Mononuclear cell (primary cell): ENCODE data around the gene FYB1. TPM values are rescaled to one million over a fixed set of nuclear protein-coding genes. Genes with fewer than 3 reads are reported as not detected.
"Not testable (repeated sequence)": the region's sequence is repeated elsewhere in the genome, so short reads cannot be mapped to it uniquely, and the experiment has no call there.

Source experiments
- H3K27me3 ChIP-seq: 2 replicates; pipeline ENCODE4 v1.6.0; 2011; ENCODE audit warnings: low read length, control low read depth; ENCODE audit not compliant: insufficient read depth
- H3K4me1 ChIP-seq: 2 replicates; pipeline ENCODE4 v1.5.1; 2011; ENCODE audit warnings: mild to moderate bottlenecking, low read length, control low read depth; ENCODE audit not compliant: insufficient read depth
- H3K4me3 ChIP-seq: 2 replicates; pipeline ENCODE4 v1.5.1; 2011; ENCODE audit warnings: mild to moderate bottlenecking, low read length, moderate library complexity
- H3K9me3 ChIP-seq: 2 replicates; pipeline ENCODE4 v1.5.1; 2011; ENCODE audit warnings: low read depth, mild to moderate bottlenecking, control low read depth, low read length
- total RNA-seq: library from RNA; depleted of rRNA; stranded (reverse); fragments of >200 nt; gene quantifications from one replicate; pipeline ENCODE4 v1.2.3, GENCODE V29; 2012

Gene FYB1
- total RNA-seq, 1 donor = 189 TPM

DNA sequence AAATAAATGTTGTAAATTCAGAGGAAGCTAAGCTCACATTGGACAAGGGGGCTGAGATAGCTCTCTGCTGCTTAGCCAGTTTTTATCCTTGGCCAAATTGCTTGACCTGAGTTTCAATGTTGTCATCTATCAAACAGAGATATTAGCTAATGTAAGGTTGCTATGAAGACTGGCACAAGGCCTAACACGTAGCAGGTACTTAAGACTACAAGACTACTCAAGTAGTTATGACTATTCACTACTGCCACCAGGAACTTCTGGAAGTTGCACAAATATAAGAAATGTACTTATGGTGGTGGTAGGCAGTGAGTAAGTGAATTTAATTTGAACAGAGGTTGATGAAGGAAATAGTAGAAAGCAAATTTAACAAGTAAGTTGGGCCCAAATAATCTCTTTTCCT, 17.4 kb upstream of the FYB1 start:
- no peak overlapping the region for H3K4me3 ChIP-seq
- no peaks in the 10 kb centered on the region for H3K27me3 ChIP-seq
- peaks cover 18% of the 10 kb centered on the region for H3K4me1 ChIP-seq
- H3K9me3 ChIP-seq = peaks cover 8% of the 10 kb centered on the region

DNA sequence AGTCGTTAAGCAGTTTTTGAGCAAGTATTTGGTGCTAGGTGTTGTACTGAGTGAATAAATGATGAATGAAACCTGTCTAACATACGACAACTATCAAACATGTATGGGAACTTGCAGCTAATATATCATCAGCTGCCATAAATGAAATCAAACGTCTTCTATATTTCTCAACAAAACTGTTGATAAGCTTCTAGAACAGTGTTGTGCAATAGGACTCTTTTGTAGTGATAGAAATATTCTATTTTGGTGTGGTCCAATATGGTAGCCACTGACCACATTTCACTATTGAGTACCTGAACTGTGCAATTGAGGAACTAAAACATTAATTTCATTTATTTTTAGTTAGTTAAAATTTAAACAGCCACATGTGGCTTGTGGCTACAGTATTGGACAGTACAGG, 16.3 kb upstream of the FYB1 start:
- peaks cover 22% of the 10 kb centered on the region for H3K4me1 ChIP-seq
- H3K27me3 ChIP-seq = no peaks in the 10 kb centered on the region
- no peak overlapping the region for H3K4me3 ChIP-seq
- peaks cover 4% of the 10 kb centered on the region for H3K9me3 ChIP-seq

DNA sequence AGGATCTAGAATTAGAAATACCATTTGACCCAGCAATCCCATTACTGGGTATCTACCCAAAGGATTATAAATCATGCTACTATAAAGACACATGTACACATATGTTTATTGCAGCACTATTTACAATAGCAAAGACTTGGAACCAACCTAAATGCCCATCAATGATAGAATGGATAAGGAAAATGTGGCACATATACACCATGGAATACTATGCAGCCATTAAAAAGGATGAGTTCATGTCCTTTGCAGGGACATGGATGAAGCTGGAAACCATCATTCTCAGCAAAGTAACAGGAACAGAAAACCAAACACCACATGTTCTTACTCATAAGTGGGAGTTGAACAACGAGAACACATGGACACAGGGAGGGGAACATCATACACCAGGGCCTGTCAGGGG, 15.1 kb upstream of the FYB1 start:
- not testable (repeated sequence) for H3K27me3 ChIP-seq, H3K9me3 ChIP-seq, H3K4me3 ChIP-seq
- peaks cover 22% of the 10 kb centered on the region for H3K4me1 ChIP-seq

DNA sequence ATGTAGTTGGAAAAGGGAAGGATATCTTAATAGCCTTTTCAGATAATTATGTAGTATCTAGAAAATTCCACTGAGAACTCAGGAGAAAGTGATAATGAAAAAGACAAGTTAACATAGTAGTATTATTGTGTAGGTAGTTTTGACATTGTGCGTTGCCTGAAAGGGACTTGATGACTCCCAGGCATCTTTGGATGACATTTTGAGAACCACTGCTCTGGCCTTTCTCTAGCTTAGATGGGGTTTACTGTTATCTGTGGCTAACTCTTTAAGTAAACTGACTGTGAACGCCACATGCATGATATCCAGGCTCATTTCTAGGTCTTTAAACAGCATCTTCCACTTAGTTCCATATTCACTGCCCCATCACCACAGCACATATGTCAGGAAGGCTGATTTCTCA, 14.4 kb upstream of the FYB1 start:
- Histone ChIP-seq H3K27me3 (no peaks in the 10 kb centered on the region), H3K9me3 (no peaks in the 10 kb centered on the region), H3K4me1 (peaks cover 21% of the 10 kb centered on the region), H3K4me3 (no peak overlapping the region)

DNA sequence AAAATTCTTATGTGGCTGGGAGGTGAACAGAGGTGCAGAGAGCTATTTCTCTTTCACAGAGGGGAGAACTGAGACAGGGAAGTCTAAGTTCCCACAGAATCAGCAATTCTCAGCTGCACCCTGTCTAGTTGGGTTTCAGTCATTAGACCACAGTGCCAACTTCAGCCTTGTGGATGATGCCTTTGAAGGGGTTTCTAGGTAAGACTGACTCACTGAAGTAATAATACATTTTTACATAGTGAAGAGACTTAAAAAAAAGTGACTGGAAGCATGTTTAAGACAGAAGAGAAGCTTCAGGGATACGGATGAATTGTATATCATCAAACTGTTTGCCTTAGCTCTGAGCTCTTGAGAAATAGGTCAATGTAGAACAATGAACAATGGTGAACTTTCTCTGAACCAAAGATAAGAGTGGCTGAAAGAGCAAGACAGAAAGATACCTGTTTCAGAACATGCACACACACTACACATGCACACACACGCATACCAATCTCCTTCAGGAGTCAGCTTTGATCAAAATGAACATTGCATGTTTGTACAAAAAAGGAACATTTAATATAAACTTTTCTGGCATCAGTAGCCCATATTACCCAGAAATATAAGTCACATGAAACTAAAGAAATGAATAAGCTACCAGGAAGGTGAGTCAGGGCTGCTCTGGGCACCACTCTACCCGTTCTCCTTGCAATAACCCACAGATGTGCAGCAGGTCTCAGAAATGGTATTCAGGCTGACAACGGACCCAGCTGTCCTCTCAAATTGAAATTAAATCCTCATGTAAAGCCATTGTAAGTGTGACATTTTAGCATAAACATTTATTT, 12.6 kb upstream of the FYB1 start:
- peaks cover 24% of the 10 kb centered on the region for H3K4me1 ChIP-seq
- no peak overlapping the region for H3K4me3 ChIP-seq
- no peaks in the 10 kb centered on the region for H3K27me3 ChIP-seq
- H3K9me3 ChIP-seq = no peaks in the 10 kb centered on the region

DNA sequence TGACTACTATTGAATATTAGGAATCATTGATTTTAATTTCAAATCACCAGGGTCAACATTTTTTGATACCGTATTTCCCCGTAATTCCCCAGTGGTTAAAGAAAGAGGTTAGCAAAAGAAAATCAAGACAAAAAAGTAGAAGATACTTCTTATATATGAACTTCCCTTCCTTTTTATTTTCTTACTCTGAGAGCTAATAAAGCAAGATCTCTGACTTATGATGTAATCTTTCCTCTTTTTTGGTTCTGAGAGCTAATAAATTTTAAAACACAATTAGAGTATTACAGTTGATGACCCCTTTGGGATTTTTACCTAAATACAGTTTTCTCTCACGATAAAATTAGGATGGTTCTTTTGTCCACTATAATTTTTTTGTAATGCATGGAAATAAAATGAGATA, 9.2 kb upstream of the FYB1 start:
- no peaks in the 10 kb centered on the region for H3K27me3 ChIP-seq
- no peaks in the 10 kb centered on the region for H3K9me3 ChIP-seq
- no peak overlapping the region for H3K4me3 ChIP-seq
- peaks cover 56% of the 10 kb centered on the region for H3K4me1 ChIP-seq

DNA sequence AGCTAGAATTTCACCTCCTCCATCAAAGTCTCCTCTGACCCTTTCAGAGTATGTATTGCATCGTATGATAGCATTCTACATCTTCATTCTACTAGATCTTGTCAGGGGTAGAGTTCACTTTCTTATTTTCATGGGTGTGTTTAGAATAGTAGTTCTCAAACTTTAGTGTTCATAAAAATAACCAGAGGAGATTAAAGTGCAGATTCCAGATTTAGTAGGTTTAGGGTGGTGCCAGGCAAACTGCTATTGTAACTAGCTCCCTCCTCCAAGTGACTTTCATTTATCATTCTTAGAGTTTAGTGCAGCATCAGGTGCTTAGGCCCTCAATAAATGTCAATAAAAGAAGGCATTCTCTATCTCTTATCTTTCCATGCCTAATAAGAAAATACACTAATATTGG, 7.2 kb upstream of the FYB1 start:
- Histone ChIP-seq H3K4me3 (no peak overlapping the region), H3K27me3 (no peaks in the 10 kb centered on the region), H3K9me3 (no peaks in the 10 kb centered on the region), H3K4me1 (peaks cover 64% of the 10 kb centered on the region)

DNA sequence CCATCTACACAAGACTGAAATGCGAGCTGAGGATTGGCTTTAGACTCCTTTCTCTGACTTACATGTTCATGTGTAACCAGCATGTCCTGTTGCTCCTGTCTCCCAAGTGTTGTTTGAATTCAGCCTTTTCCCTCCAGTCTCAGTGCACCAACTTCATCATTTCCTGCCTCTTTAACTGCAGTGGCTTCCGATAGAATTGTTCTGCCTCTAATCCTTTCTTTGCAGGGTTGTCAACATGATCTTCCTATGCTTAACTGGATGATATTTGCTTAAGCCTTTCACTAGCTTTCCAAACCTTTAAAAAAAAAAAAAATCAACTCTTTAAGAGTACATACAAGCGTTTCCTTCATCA, 6.7 kb upstream of the FYB1 start:
- Histone ChIP-seq H3K4me3 (no peak overlapping the region), H3K27me3 (no peaks in the 10 kb centered on the region), H3K9me3 (no peaks in the 10 kb centered on the region), H3K4me1 (peaks cover 63% of the 10 kb centered on the region)

DNA sequence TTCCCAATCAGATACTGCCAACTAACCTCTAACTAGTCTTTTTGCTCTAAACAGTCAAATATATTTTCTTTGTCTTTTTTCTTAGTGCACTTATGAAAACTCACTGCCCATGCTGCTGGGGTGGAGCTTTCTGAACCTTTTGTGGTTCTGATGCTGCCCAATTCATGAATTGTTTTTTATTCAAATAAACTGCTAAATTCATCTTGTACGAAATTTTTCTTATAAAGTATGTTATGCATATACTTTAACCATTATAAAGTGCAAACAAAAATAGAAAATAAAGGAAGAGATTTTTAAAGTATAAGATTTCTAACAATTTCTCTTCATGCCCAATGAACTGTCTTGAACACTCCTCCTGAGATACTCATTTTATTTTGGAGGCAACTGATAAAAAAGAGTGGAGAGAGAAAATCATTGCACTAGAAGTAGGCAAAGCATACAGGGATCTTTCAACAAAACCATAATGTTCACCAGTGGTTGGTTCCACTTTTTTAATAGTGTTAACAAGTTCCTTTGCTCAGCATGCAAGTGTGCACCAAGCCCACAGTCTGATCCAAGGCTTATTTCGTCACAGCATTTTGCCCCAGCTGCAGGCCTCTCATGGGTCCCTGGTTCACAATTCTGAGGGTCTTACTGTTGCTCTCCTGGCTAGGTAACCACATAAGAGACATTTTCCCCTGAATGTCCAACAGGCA, 6.2 kb upstream of the FYB1 start:
- Histone ChIP-seq H3K4me3 (no peak overlapping the region), H3K27me3 (no peaks in the 10 kb centered on the region), H3K9me3 (no peaks in the 10 kb centered on the region), H3K4me1 (peaks cover 64% of the 10 kb centered on the region)

DNA sequence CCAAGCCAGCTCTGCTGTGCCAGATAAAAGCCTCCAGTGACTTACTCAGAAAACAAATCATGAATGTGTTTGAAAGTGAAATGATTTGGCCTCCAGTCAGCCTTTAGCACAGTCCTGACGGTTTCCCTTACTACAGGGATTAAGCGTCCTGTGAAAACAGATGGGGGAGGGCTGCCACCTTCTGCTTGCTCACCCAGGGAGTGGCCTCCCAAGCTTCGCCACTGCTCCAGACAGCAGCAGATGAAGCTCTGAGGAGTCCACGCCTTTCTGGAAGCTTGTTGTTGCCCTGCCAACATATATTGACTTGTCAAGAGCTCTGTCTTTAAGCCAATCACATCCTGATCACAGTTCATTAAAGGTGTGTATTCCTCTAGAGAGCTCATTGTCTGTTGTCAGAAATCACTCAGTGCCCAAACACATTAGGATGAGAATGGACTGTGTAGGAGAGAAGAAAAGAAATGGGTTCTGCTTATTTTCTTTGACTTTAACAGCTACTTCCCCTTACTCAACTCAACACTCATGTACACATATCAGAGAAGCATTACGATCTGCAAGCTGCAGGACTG, 4.9 kb upstream of the FYB1 start:
- H3K27me3 ChIP-seq = no peaks in the 10 kb centered on the region
- no peaks in the 10 kb centered on the region for H3K9me3 ChIP-seq
- peaks cover 73% of the 10 kb centered on the region for H3K4me1 ChIP-seq
- H3K4me3 ChIP-seq = no peak overlapping the region

DNA sequence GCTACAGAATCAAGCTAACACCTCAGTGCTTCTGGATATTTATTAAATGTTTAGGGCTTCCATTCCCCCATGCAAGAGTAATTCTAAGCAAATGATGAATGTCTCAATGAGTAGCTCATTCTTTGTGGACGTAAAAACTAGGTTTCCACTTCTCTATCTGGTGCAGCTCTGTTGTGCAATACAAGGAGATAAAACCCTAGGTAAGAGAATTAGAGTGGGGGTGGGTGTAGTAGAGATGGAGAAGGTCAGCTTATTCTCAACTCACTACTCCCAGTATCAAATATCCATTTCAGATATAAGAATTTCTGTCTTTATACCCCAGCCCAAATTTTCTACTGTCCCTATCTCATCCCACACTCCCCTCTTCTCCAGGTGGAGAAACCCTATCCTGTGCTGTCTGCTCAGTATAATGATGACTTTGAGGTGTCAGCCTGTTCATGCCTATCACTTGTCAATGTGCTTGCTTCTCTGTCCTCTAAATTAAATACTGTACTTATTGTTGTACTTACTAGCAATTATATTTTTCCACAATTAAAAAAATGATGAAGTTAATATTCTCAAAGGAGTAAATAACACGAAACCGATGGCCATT, 4.3 kb upstream of the FYB1 start:
- Histone ChIP-seq H3K27me3 (no peaks in the 10 kb centered on the region), H3K4me1 (peaks cover 68% of the 10 kb centered on the region), H3K4me3 (no peak overlapping the region), H3K9me3 (no peaks in the 10 kb centered on the region)

DNA sequence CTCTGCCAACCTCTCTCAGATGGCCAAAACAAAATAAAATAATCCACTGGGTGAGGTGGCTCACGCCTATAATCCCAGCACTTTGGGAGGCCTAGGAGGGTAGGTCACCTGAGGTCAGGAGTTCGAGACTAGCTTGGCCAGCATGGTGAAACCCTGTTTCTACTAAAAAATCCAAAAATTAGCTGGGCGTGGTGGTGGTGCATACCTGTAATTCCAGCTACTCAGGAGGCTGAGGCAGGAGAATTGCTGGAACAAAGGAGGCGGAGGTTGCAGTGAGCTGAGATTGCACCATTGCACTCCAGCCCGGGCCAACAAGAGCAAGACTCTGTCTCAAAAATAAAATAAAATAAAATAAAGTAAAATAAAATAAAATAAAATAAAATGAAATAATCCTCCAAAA, 2.3 kb upstream of the FYB1 start:
- peaks cover 79% of the 10 kb centered on the region for H3K4me1 ChIP-seq
- not testable (repeated sequence) for H3K27me3 ChIP-seq, H3K4me3 ChIP-seq, H3K9me3 ChIP-seq

DNA sequence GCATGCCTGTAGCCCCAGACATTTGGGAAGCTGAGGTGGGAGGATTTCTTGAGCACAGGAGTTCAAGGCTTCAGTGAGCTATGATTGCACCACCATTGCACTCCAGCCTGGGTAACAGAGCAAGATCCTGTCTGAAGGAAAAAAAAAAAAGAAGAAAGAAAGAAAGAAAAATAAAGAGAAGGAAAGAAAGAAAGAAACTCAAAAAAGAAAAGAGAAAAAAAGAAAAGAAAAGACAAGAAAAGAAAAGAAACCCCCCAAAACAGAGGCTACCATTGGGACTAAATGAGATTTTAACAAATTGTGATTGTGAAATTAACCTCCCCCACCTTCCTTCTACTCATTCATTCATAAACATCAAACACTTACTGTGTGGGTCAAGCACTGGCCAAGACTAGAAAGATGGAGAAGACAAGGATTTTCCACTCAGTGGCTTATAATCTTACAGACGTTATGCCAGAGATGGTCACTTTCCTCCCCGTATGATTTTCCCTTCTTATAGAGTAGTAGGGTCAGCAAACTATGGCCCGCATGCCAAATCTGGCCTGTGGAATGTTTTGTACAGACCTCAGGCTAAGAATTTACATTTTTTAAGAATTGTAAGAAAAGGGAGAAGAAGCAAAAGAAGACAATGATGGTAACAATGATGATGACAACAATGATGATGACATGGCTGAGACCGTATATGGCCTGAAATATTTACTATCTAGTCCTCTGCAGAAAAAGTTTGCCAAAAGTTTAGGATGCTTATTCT, 1.1 kb upstream of the FYB1 start:
- Histone ChIP-seq H3K4me3 (no peak overlapping the region), H3K27me3 (no peaks in the 10 kb centered on the region), H3K4me1 (peaks cover 79% of the 10 kb centered on the region), H3K9me3 (no peaks in the 10 kb centered on the region)

DNA sequence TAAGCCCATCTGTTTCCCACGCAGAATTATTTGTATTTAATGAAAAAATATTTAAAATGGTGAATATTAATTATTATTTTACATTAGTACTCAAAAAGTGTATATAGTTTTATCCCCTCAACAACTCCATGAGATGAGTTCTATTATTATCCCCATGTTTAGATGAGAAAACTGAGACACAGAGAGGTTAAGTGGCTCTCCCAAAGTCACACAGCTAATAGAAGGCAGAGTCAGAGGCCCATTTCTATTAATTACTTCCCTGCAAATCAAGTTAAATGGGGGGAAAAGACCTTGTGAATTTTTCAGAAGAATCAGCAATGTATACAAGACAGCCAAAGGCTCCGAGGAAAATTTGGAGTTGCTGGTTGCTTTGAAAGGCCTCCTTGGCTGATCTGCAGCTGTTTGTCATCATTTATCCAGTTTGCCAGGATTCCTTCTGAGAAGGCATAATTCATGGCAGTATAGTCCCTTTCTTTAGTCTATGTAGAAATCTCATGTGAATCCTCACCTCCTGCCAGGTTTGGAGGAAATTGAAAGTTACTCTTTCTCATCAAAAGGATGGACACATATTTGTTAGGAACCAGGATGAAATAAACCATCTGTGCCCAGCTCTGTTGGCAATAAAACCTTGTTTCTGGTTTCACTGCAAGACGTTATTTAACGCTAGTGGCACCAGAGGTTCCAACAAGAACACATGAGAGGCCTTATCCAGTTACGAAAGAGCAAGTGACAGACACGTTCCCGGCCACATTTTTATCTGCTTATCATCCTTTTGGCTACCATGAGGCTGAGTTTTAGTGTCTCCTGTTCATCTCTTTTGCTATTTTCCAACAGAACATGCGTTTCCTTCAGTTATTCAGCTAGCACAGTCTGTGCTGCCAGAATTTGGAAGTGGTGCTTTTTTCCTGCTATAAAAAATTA, 621 bp downstream of the FYB1 start:
- Histone ChIP-seq H3K27me3 (no peaks in the 10 kb centered on the region), H3K4me1 (peaks cover 76% of the 10 kb centered on the region), H3K9me3 (no peaks in the 10 kb centered on the region), H3K4me3 (peak overlapping the region; percentile 45)
